ENCODE results near the gene LELP1. TPM values are rescaled to one million over a fixed set of nuclear protein-coding genes. Genes with fewer than 3 reads are reported as not detected.

The LELP1 gene
- polyA plus RNA-seq, 1 of the 3 experiments (the other 2 are of a cell fraction): not detected

DNA sequence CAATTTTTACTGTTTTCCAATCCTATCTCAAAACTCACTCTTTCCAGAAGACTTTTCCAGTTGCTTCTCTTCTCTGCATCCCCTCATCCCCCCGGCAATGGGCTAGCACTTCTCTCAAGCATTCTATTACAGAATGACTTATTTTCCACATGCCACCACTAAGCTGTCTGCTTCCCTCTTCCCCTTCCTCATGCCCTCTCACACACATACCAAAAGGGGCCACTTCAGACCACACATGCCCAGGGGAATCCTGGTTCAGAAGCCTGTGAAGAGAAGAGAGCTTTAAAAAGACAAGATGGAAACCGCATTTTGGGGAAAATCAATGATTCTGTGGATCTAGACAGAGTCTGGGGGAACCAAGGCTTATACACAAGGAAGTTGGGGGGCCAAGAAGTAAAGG lies 47.9 kb downstream of the LELP1 start (continued):
- TF ChIP-seq, protein P1, sequence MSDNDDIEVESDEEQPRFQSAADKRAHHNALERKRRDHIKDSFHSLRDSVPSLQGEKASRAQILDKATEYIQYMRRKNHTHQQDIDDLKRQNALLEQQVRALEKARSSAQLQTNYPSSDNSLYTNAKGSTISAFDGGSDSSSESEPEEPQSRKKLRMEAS (IDR thresholded peaks at IDR 0.05; ENCODE audit: low read depth): no peak
- TF ChIP-seq FOSL2 (IDR thresholded peaks at IDR 0.05; ENCODE audit: borderline replicate concordance, low read depth) (no peak), SIN3A (IDR thresholded peaks at IDR 0.05; ENCODE audit: borderline replicate concordance, low read depth, low read length) (no peak)
- TF ChIP-seq, protein P2, sequence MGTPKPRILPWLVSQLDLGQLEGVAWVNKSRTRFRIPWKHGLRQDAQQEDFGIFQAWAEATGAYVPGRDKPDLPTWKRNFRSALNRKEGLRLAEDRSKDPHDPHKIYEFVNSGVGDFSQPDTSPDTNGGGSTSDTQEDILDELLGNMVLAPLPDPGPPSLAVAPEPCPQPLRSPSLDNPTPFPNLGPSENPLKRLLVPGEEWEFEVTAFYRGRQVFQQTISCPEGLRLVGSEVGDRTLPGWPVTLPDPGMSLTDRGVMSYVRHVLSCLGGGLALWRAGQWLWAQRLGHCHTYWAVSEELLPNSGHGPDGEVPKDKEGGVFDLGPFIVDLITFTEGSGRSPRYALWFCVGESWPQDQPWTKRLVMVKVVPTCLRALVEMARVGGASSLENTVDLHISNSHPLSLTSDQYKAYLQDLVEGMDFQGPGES (IDR thresholded peaks at IDR 0.05; ENCODE audit: low read depth, low read length): no peak
- TF ChIP-seq, protein P3, sequence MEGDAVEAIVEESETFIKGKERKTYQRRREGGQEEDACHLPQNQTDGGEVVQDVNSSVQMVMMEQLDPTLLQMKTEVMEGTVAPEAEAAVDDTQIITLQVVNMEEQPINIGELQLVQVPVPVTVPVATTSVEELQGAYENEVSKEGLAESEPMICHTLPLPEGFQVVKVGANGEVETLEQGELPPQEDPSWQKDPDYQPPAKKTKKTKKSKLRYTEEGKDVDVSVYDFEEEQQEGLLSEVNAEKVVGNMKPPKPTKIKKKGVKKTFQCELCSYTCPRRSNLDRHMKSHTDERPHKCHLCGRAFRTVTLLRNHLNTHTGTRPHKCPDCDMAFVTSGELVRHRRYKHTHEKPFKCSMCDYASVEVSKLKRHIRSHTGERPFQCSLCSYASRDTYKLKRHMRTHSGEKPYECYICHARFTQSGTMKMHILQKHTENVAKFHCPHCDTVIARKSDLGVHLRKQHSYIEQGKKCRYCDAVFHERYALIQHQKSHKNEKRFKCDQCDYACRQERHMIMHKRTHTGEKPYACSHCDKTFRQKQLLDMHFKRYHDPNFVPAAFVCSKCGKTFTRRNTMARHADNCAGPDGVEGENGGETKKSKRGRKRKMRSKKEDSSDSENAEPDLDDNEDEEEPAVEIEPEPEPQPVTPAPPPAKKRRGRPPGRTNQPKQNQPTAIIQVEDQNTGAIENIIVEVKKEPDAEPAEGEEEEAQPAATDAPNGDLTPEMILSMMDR (IDR thresholded peaks at IDR 0.05): no peak
- TF ChIP-seq, protein P4, sequence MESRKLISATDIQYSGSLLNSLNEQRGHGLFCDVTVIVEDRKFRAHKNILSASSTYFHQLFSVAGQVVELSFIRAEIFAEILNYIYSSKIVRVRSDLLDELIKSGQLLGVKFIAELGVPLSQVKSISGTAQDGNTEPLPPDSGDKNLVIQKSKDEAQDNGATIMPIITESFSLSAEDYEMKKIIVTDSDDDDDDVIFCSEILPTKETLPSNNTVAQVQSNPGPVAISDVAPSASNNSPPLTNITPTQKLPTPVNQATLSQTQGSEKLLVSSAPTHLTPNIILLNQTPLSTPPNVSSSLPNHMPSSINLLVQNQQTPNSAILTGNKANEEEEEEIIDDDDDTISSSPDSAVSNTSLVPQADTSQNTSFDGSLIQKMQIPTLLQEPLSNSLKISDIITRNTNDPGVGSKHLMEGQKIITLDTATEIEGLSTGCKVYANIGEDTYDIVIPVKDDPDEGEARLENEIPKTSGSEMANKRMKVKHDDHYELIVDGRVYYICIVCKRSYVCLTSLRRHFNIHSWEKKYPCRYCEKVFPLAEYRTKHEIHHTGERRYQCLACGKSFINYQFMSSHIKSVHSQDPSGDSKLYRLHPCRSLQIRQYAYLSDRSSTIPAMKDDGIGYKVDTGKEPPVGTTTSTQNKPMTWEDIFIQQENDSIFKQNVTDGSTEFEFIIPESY (IDR thresholded peaks at IDR 0.05; ENCODE audit: borderline replicate concordance, low read depth): no peak

DNA sequence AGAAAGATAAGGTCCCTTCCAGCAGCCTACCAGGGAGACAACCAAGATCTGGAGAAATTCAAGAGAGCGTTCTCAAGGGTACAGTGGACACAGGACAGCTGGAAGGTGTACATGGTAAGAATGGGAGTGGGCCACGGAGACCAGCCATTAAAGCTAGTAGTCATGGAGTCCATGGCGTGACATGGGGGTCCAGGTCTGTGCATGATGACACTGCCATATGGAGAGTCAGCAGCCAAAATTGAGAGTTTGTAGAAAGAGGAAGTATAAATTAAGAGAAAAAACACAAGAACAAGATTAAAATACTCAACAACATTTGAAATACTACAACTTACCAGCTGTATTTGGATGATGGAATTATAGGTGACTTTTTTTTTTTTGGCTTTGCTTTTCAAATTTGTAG lies 48.3 kb downstream of the LELP1 start:
- no peaks in the 10 kb centered on the region for H4K20me1 ChIP-seq (ENCODE audit: insufficient read depth)
- H3K4me3 ChIP-seq (ENCODE audit: low read depth in 2 of 2, low read length in 1 of 2): no peak overlapping the region
- H3K9ac ChIP-seq: no peak overlapping the region
- CTCF ChIA-PET: no interaction called here
- H3F3A ChIP-seq (replicated peaks; ENCODE audit: insufficient read depth): no peaks in the 10 kb centered on the region
- H3K27me3 ChIP-seq (ENCODE audit: insufficient read depth): no peaks in the 10 kb centered on the region
- H3K4me2 ChIP-seq: no peak overlapping the region
- H3K27ac ChIP-seq (ENCODE audit: low read depth in 2 of 2, low read length in 1 of 2): no peak overlapping the region
- H3K9me3 ChIP-seq: no peaks in the 10 kb centered on the region
- no peak for DNase-seq
- POLR2A ChIA-PET: no interaction called here
- no peaks in the 10 kb centered on the region for H3K79me2 ChIP-seq (ENCODE audit: insufficient read depth)
- no peaks in the 10 kb centered on the region for H3K36me3 ChIP-seq (replicated peaks in 1 of 2; ENCODE audit: control insufficient read depth in 1 of 2, insufficient read depth in 2 of 2, low read length in 1 of 2)
- H2AFZ ChIP-seq (ENCODE audit: low read depth): no peak overlapping the region
- 0% methylated on average over 3 of the region's 3 CpGs for WGBS (ENCODE audit: low lambda C conversion rate)
- H3K9me2 ChIP-seq: no peaks in the 10 kb centered on the region
- TF ChIP-seq MEF2A (IDR thresholded peaks at IDR 0.05; ENCODE audit: borderline replicate concordance, low read depth): no peak
- TF ChIP-seq GATA2 (CRISPR knock-in tag; IDR thresholded peaks at IDR 0.05): no peak
- no peak for TF ChIP-seq SMC3 (IDR thresholded peaks at IDR 0.05; ENCODE audit: low read depth, low read length)
- no peak for TF ChIP-seq TCF12 (IDR thresholded peaks at IDR 0.05)
- TF ChIP-seq CHD2 (IDR thresholded peaks at IDR 0.05; ENCODE audit: low read length, partially characterized antibody): no peak
- TF ChIP-seq, protein P5, sequence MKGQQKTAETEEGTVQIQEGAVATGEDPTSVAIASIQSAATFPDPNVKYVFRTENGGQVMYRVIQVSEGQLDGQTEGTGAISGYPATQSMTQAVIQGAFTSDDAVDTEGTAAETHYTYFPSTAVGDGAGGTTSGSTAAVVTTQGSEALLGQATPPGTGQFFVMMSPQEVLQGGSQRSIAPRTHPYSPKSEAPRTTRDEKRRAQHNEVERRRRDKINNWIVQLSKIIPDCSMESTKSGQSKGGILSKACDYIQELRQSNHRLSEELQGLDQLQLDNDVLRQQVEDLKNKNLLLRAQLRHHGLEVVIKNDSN (IDR thresholded peaks at IDR 0.05; ENCODE audit: borderline replicate concordance, low read depth): no peak
- TF ChIP-seq, protein P6, sequence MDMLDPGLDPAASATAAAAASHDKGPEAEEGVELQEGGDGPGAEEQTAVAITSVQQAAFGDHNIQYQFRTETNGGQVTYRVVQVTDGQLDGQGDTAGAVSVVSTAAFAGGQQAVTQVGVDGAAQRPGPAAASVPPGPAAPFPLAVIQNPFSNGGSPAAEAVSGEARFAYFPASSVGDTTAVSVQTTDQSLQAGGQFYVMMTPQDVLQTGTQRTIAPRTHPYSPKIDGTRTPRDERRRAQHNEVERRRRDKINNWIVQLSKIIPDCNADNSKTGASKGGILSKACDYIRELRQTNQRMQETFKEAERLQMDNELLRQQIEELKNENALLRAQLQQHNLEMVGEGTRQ (IDR thresholded peaks at IDR 0.05; ENCODE audit: borderline replicate concordance, low read depth, low read length): no peak
- TF ChIP-seq POLR2AphosphoS5 (IDR thresholded peaks at IDR 0.05; ENCODE audit: low read depth, low read length): no peak
- TF ChIP-seq FOXJ3 (CRISPR knock-in tag; IDR thresholded peaks at IDR 0.05): no peak
- TF ChIP-seq RAD21 (IDR thresholded peaks at IDR 0.05; ENCODE audit: low read length): no peak
- no peak for TF ChIP-seq NFIC (IDR thresholded peaks at IDR 0.05; ENCODE audit: borderline replicate concordance)
- TF ChIP-seq EZH2phosphoT487 (IDR thresholded peaks at IDR 0.05; ENCODE audit: borderline replicate concordance, low read depth): no peak
- no peak for TF ChIP-seq FOSL2 (IDR thresholded peaks at IDR 0.05; ENCODE audit: borderline replicate concordance, low read depth)
- no peak for TF ChIP-seq TEAD4 (IDR thresholded peaks at IDR 0.05; ENCODE audit: borderline replicate concordance, insufficient read depth)
- no peak for TF ChIP-seq GABPA (IDR thresholded peaks at IDR 0.05; ENCODE audit: low read depth)
- TF ChIP-seq, protein P1 (IDR thresholded peaks at IDR 0.05; ENCODE audit: low read depth): no peak
- H3K4me1 ChIP-seq (ENCODE audit: control insufficient read depth in 1 of 2, insufficient read depth in 2 of 2, low read depth in 1 of 2, low read length in 1 of 2): no peaks in the 10 kb centered on the region

All from SK-N-SH (cell line).